DND-41 (cell line): Measurements from ENCODE around the gene ADK.

ENCODE experiments used
- CTCF ChIP-seq: IDR thresholded peaks from 2 replicates; pipeline ENCODE4 v1.5.1; 2012; ENCODE audit warnings: borderline replicate concordance, low read length, moderate library complexity, mild to moderate bottlenecking; ENCODE audit not compliant: poor library complexity, severe bottlenecking; ENCODE audit errors: extremely low read depth
- EZH2 ChIP-seq: IDR thresholded peaks from 3 replicates; pipeline ENCODE4 v1.6.1; 2012; ENCODE audit warnings: borderline replicate concordance, low read depth, mild to moderate bottlenecking, moderate library complexity, low read length, inconsistent platforms; ENCODE audit not compliant: severe bottlenecking

DNA sequence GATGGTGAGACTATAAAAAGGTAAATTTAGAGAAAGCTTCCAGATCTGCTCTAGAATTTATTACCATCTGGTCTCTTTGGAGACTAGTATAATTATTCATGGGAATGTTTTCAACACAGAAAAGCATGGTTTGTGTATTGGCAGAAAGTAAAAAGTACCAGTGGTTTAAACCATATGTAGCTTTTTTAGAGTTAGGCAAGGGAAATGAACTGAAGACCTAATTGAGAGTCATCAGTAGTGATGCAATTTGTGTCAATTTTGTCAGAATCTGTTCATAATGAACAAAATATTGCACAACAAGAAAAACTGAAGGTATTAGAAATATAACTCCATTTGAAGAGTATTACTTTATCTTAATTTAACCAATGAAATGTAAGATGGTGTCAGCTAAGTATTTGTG is 181.4 kb downstream of the ADK start:
- TF ChIP-seq CTCF (no peak), EZH2 (no peak)
